Left lung (tissue), 10 donors: ENCODE measurements around the gene ENTPD8. TPM values are rescaled to one million over a fixed set of nuclear protein-coding genes. Genes with fewer than 3 reads are reported as not detected.

ENCODE experiments used
- ATAC-seq: fragments of 200-7000 bp; cut with Tn5 transposase; one replicate; pipeline ENCODE4 v1.9.1; 2020; ENCODE audit warnings: moderate library complexity
- DNase-seq, 4 donors: peaks; one replicate each; pipeline ENCODE4 v3.0.0-alpha.2; 2013 to 2020
- H3K27ac ChIP-seq, 2 donors: fragments of 200-600 bp; sonication (generic) in 1 of 2; one replicate each; pipeline versions ENCODE4 v1.5.0 to v1.8.0; 2020 to 2021
- H3K27me3 ChIP-seq, 2 donors: fragments of 200-600 bp; sonication (generic) in 1 of 2; one replicate each; pipeline versions ENCODE4 v1.5.0 to v1.8.0; 2020 to 2021
- H3K36me3 ChIP-seq, 2 donors: fragments of 200-600 bp; sonication (generic) in 1 of 2; one replicate each; pipeline versions ENCODE4 v1.5.0 to v1.8.0; 2020 to 2021
- H3K4me1 ChIP-seq, 2 donors: fragments of 200-600 bp; one replicate each; pipeline ENCODE4 v1.8.0; 2021
- H3K4me3 ChIP-seq, 2 donors: fragments of 200-600 bp; sonication (generic) in 1 of 2; one replicate each; pipeline versions ENCODE4 v1.5.0 to v1.8.0; 2020 to 2021; ENCODE audit warnings: mild to moderate bottlenecking in 1 of 2
- H3K9me3 ChIP-seq, 2 donors: fragments of 200-600 bp; sonication (generic) in 1 of 2; one replicate each; pipeline versions ENCODE4 v1.5.0 to v1.8.0; 2020 to 2021
- intact Hi-C, 2 donors: fragments of 100-400 bp; cut with DNase I; formaldehyde crosslinking; loops; one replicate each; pipeline versions ENCODE4 v1.11.2 to v1.14.2; 2022
- polyA plus RNA-seq, 6 donors: library from polyadenylated mRNA; unstranded; fragments of 120-200 nt; gene quantifications; one replicate each; pipeline ENCODE4 v1.2.1, GENCODE V29; 2013; ENCODE audit not compliant: insufficient read length in 6 of 6
- total RNA-seq, 2 donors: library from RNA; stranded (reverse); fragmentation: NEBNext Ultra II Directional; extraction: Animal tissue kit (Norgen Biotek cat#: 25700); gene quantifications; one replicate each; pipeline ENCODE4 v1.2.1, GENCODE V29; 2021
- TF ChIP-seq, protein P1 (sequence below), 2 donors: fragments of 200-600 bp; sonication (generic) in 1 of 2; IDR thresholded peaks; one replicate each; pipeline versions ENCODE4 v1.5.0 to v1.8.0; 2021; ENCODE audit warnings: antibody characterized with exemption in 2 of 2
- donor health status: DM: no; HTN: yes; CAD: no.
- donor health status: DM: no; HTN: no; CAD: no.

Gene ENTPD8
- total and polyA plus RNA-seq, 8 donors: 0.15 to 0.68 (median 0.40) TPM; not detected in 1

DNA sequence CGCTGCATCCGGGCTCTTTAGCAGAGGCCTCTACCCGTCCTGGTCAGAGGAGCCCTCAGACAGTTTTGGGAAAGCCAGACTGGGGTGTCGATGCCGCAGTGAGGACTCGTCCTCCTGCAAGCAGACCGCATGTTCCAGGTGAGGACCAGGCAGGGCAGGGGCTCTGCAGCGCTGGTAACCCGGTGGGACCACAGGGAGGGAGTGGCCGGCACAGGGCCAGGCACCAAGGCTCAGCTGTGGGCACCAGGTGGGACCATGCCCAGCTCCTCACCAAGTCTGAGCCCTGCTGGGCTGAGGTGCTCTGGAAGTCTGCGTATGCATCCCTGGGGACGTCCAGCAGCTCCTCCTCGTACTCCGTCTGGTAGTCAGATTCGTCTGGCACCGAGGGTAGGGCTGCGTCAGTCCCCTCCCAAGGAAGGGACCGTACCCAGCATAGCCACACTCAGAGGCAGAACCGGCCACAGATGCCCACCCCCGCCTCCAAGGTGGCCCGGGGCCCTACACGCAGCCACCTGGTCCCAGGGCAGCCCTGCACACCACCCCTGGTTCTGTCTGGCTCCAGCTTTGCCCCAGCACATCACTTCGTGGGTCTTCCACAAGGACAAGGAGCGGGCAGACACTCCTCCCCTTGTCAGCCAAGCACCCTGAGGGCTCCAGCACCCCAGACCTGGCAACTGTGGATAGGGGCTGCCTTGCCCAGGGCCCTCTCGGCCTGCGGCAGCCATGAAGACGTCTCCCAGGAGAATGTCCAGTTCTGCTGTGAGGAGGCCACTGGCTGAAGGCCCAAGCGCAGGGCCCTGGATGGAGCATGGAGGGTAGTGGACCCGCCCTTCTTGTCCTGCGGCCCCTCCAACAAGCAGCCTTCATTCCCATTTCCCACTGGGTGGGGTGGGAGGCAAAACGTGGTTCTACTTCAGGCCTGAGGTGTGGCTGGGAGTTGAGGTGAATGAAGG lies 19.5 kb upstream of the ENTPD8 start:
- DNase-seq: peak in 2 of 4 donors; percentile 31 to 80
- no peaks in the 10 kb centered on the region for H3K9me3 ChIP-seq
- ATAC-seq: no peak
- H3K4me3 ChIP-seq: no peak overlapping the region
- H3K27me3 ChIP-seq: peaks cover 0 to 27% of the 10 kb centered on the region in 2 donors
- H3K4me1 ChIP-seq: peaks cover 11 to 29% of the 10 kb centered on the region in 2 donors
- intact Hi-C loops: no loop called here
- TF ChIP-seq, protein P1, sequence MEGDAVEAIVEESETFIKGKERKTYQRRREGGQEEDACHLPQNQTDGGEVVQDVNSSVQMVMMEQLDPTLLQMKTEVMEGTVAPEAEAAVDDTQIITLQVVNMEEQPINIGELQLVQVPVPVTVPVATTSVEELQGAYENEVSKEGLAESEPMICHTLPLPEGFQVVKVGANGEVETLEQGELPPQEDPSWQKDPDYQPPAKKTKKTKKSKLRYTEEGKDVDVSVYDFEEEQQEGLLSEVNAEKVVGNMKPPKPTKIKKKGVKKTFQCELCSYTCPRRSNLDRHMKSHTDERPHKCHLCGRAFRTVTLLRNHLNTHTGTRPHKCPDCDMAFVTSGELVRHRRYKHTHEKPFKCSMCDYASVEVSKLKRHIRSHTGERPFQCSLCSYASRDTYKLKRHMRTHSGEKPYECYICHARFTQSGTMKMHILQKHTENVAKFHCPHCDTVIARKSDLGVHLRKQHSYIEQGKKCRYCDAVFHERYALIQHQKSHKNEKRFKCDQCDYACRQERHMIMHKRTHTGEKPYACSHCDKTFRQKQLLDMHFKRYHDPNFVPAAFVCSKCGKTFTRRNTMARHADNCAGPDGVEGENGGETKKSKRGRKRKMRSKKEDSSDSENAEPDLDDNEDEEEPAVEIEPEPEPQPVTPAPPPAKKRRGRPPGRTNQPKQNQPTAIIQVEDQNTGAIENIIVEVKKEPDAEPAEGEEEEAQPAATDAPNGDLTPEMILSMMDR (IDR thresholded peaks at IDR 0.05): no peak
- no peaks in the 10 kb centered on the region for H3K36me3 ChIP-seq
- H3K27ac ChIP-seq: no peak overlapping the region

GRCh38 chr9:137459601-137460362 lies 18.6 kb upstream of the ENTPD8 start:
- DNase-seq: peak in 2 of 4 donors; percentile 29 to 71
- Histone ChIP-seq H3K4me1 (peaks cover 11 to 32% of the 10 kb centered on the region in 2 donors), H3K27ac (peak overlapping the region; percentile 49 to 69), H3K36me3 (peaks cover 0 to 7% of the 10 kb centered on the region in 2 donors), H3K4me3 (peak overlapping the region; percentile 7 to 65), H3K9me3 (no peaks in the 10 kb centered on the region), H3K27me3 (peaks cover 0 to 27% of the 10 kb centered on the region in 2 donors)
- intact Hi-C loops: no loop called here
- TF ChIP-seq, protein P1 (IDR thresholded peaks at IDR 0.05): no peak
- peak; percentile 1 for ATAC-seq

- peaks cover 0 to 27% of the 10 kb centered on the region in 2 donors for H3K27me3 ChIP-seq
- intact Hi-C loops: no loop called here
- TF ChIP-seq, protein P1 (IDR thresholded peaks at IDR 0.05): no peak
- no peaks in the 10 kb centered on the region for H3K9me3 ChIP-seq
- H3K27ac ChIP-seq: peak within 1 kb of the TSS; percentile 49 to 69
- DNase-seq: peak; percentile 91 to 98 (median 96)
- peaks cover 11 to 39% of the 10 kb centered on the region in 2 donors for H3K4me1 ChIP-seq
- H3K36me3 ChIP-seq: peaks cover 0 to 7% of the 10 kb centered on the region in 2 donors
- ATAC-seq: peak; percentile 89
- peak within 1 kb of the TSS; percentile 52 to 65 for H3K4me3 ChIP-seq
These were observed 18.0 kb upstream of the ENTPD8 start, which contains the start of gene NSMF for GRCh38 chr9:137459152-137459600. NSMF (minus strand) TSS chr9:137459334; CDS start chr9:137459102, 232 bp downstream.

DNA sequence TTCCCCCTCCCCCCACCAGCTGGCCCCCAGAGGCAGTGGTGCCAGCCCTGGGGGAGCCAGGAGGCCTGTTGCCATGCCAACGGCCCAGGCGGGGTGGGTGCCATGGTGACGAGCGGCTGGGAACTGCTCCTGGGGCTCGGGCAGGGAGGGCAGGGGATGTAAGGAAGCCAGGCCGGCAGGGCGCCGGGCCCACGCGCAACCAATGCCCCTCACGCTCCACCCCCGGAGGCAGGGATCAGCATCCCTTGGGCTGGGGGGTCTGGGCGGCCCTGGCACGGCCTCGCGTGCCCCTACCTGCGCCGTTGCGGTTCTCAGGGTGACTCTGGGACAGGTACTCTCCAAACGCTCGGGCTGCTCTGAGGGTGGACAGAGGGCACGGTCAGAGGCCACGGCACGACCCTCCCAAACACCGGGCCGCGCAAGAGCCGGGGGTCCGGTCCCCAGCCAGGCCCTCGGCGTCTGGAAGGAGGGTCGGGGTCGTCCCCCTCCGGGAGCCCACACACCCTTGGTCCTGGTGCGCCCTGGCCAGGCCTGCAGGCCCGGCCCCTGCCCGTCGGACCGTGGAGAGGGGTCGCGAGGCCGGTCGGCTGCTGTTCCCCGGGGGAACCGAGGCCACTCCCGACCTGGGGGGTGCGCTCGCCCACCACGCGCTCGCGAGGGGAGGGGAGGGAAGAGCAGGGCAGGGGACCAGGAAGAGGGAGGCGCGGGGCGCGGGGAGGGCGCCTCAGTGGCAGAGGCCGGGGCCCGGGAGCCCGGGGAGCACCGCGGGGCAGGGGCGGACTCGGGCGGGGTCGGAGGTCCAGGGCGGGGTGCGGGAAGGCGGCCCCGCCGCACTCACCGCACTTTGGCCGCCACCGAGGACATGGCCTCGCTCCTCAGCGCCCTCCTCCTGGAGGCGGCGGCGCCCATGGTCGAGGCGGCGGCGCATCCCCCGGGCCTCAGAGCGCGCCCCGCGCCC lies 17.3 kb upstream of the ENTPD8 start:
- TF ChIP-seq, protein P1 (IDR thresholded peaks at IDR 0.05): no peak
- peaks cover 11 to 42% of the 10 kb centered on the region in 2 donors for H3K4me1 ChIP-seq
- H3K4me3 ChIP-seq: peak overlapping the region; percentile 52 to 65
- peaks cover 0 to 7% of the 10 kb centered on the region in 2 donors for H3K36me3 ChIP-seq
- DNase-seq (peak in 3 of 4 donors; percentile 29 to 84 (median 36)), ATAC-seq (no peak)
- H3K27me3 ChIP-seq: peaks cover 0 to 27% of the 10 kb centered on the region in 2 donors
- intact Hi-C loops: no loop called here
- H3K9me3 ChIP-seq: no peaks in the 10 kb centered on the region
- no peak overlapping the region for H3K27ac ChIP-seq
